A549 (cell line): ENCODE results near the gene NANS. TPM values are rescaled to one million over a fixed set of nuclear protein-coding genes. Genes with fewer than 3 reads are reported as not detected.

Experiments used
- ATAC-seq, 2 experiments: fragments of 200-7000 bp in 1 of 2; fragments of >200 bp in 1 of 2; cut with Nextera tagmentation in 1 of 2; cut with Tn5 transposase in 1 of 2; 3 replicates each; pipeline versions ENCODE4 v1.8.0 to v1.9.1; 2018 to 2020; ENCODE audit warnings: mild to moderate bottlenecking in 1 of 2, moderate library complexity in 1 of 2
- CTCF ChIA-PET: fragments of 300-600 bp; sonication (Branson Sonifier 250); formaldehyde crosslinking; extraction: SDS; loops from one replicate; lab custom pipeline; 2021; ENCODE audit warnings: antibody characterized with exemption, inconsistent platforms; lab: Yijun Ruan, JAX
- POLR2A ChIA-PET: fragments of 350-600 bp; formaldehyde crosslinking; extraction: SDS; loops from one replicate; lab custom pipeline; 2021; ENCODE audit warnings: antibody characterized with exemption, inconsistent platforms; lab: Yijun Ruan, JAX
- DNase-seq, 2 experiments: peaks; one replicate each; pipeline versions ENCODE4 v3.0.0 to v3.0.0-alpha.2; 2011 to 2016; ENCODE audit warnings: low read depth in 1 of 2, low spot score in 1 of 2
- FAIRE-seq: peaks from 2 replicates; lab custom pipeline; 2011; peaks lifted over from hg19 to GRCh38; lab: Jason Lieb, UNC
- H3K27ac ChIP-seq, 2 experiments: fragments of >200 bp; sonication (Bioruptor Twin); formaldehyde crosslinking; 3 replicates each; pipeline ENCODE4 v1.5.1; 2016 to 2017
- H3K4me1 ChIP-seq: fragments of >200 bp; sonication (Bioruptor Twin); formaldehyde crosslinking; 3 replicates; pipeline ENCODE4 v1.6.1; 2016
- H3K4me2 ChIP-seq: fragments of >200 bp; sonication (Bioruptor Twin); formaldehyde crosslinking; 3 replicates; pipeline ENCODE4 v1.6.1; 2016
- H3K4me3 ChIP-seq: fragments of >200 bp; sonication (Bioruptor Twin); formaldehyde crosslinking; 3 replicates; pipeline ENCODE4 v1.5.1; 2016
- H3K9me3 ChIP-seq: fragments of >200 bp; sonication (Bioruptor Twin); formaldehyde crosslinking; 3 replicates; pipeline ENCODE4 v1.6.1; 2016
- BCL3 ChIP-seq: fragments of >200 bp; sonication (Bioruptor Twin); formaldehyde crosslinking; IDR thresholded peaks from 3 replicates; pipeline ENCODE4 v1.6.1; 2016
- CHD4 ChIP-seq: fragments of 200-600 bp; sonication (generic); IDR thresholded peaks from 2 replicates; pipeline ENCODE4 v1.6.1; 2016; ENCODE audit warnings: antibody characterized with exemption, mild to moderate bottlenecking, borderline replicate concordance
- CTCF ChIP-seq: fragments of >200 bp; sonication (Bioruptor Twin); formaldehyde crosslinking; IDR thresholded peaks from 3 replicates; pipeline ENCODE4 v1.5.1; 2016
- GATA3 ChIP-seq: IDR thresholded peaks from 2 replicates; pipeline ENCODE4 v1.6.1; 2012; ENCODE audit warnings: borderline replicate concordance
- HMGXB4 ChIP-seq: fragments of 250-450 bp; sonication (Bioruptor Pico); IDR thresholded peaks from 2 replicates; pipeline ENCODE4 v1.5.0; 2021; ENCODE audit warnings: mild to moderate bottlenecking, moderate library complexity, borderline replicate concordance
- HOXA7 ChIP-seq: fragments of 250-450 bp; sonication (Bioruptor Pico); IDR thresholded peaks from 2 replicates; pipeline ENCODE4 v1.5.0; 2020; ENCODE audit warnings: mild to moderate bottlenecking, moderate library complexity
- HOXB13 ChIP-seq: fragments of 250-450 bp; sonication (Bioruptor Pico); IDR thresholded peaks from 2 replicates; pipeline ENCODE4 v1.5.0; 2020; ENCODE audit warnings: low read depth, mild to moderate bottlenecking, moderate library complexity
- JUN ChIP-seq, 2 experiments: fragments of >200 bp; sonication (Bioruptor Twin); formaldehyde crosslinking; IDR thresholded peaks; 2 replicates in 1 of 2; 3 replicates in 1 of 2; pipeline ENCODE4 v1.6.1; 2016 to 2017
- MAFK ChIP-seq: fragments of 450-650 bp; IDR thresholded peaks from 2 replicates; pipeline ENCODE4 v1.6.1; 2014; ENCODE audit not compliant: partially characterized antibody
- MAX ChIP-seq: IDR thresholded peaks from 2 replicates; pipeline ENCODE4 v1.6.1; 2012
- MYC ChIP-seq: IDR thresholded peaks from 2 replicates; pipeline ENCODE4 v1.6.1; 2012; ENCODE audit warnings: mild to moderate bottlenecking, inconsistent platforms, low read length, improper control_type of control experiment, borderline replicate concordance
- NFE2L2 ChIP-seq: fragments of 150-350 bp; conservative IDR thresholded peaks from 2 replicates; pipeline ENCODE4 v1.6.1; 2014; ENCODE audit warnings: low read length
- SREBF2 ChIP-seq: fragments of 450-650 bp; IDR thresholded peaks from 2 replicates; pipeline ENCODE4 v1.6.1; 2014; ENCODE audit warnings: mild to moderate bottlenecking, moderate library complexity
- TFCP2L1 ChIP-seq: fragments of 250-450 bp; sonication (Bioruptor Pico); IDR thresholded peaks from 2 replicates; pipeline ENCODE4 v1.5.0; 2021; ENCODE audit warnings: mild to moderate bottlenecking
- USF2 ChIP-seq: fragments of 450-650 bp; IDR thresholded peaks from 2 replicates; pipeline ENCODE4 v1.6.1; 2014; ENCODE audit warnings: antibody characterized with exemption
- ZFP36 ChIP-seq: fragments of 450-650 bp; IDR thresholded peaks from 2 replicates; pipeline ENCODE4 v1.6.1; 2014; ENCODE audit warnings: borderline replicate concordance; ENCODE audit not compliant: partially characterized antibody
- ZNF302 ChIP-seq: fragments of 250-450 bp; sonication (Bioruptor Pico); IDR thresholded peaks from 2 replicates; pipeline ENCODE4 v1.9.0; 2021; ENCODE audit warnings: inconsistent platforms, mild to moderate bottlenecking, moderate library complexity
- WGBS: methylation state at CpG from one replicate; pipeline ENCODE4 v1.1.6; 2017; ENCODE audit errors: missing lambda C conversion rate; 5-methylcytosine and 5-hydroxymethylcytosine counted together
- polyA plus RNA-seq, 4 experiments: library from polyadenylated mRNA; depleted of rRNA in 3 of 4; stranded (reverse); fragments of >200 nt; fragmentation: RNase III in 1 of 4; extraction: RNeasy Plus Mini Kit Qiagen cat#74134 plus additional on column Dnase treatment in 1 of 4; gene quantifications; 2 replicates in 3 of 4; 3 replicates in 1 of 4; pipeline ENCODE4 v1.2.3, GENCODE V29; 2011 to 2017

NANS gene
- polyA plus RNA-seq, 2 of the 4 experiments (the other 2 are of a cell fraction), result 56.8 to 70.2 TPM

GRCh38 chr9:98064623-98065392 is 8.3 kb downstream of the NANS start:
- no peak overlapping the region for H3K4me2 ChIP-seq
- no peak for TF ChIP-seq GATA3
- TF ChIP-seq ZNF302, result no peak
- no peak for TF ChIP-seq MAFK
- no peak for TF ChIP-seq TFCP2L1
- no peak for TF ChIP-seq HOXB13 (CRISPR knock-in tag)
- TF ChIP-seq MYC, result no peak
- TF ChIP-seq HMGXB4 (CRISPR knock-in tag), result no peak
- ChIA-PET CTCF (interaction anchor here (0.9 to 10.9 kb wide), 3 partner anchors 9 to 198 kb away, joined by 3 to 84 read pairs (median 5); no protein-coding TSS in a partner anchor), POLR2A (interaction anchor here (0.6 to 1.1 kb wide), 4 partner anchors 9 to 143 kb away, joined by 4 to 7 read pairs (median 5); partner anchors contain the start of gene NANS)
- H3K9me3 ChIP-seq, result no peaks in the 10 kb centered on the region
- H3K27ac ChIP-seq, result no peak overlapping the region
- FAIRE-seq (no peak), DNase-seq (no peak), ATAC-seq (0 out of 6 replicates have a peak, but pooled peaks of 1 of the 2 experiments have one; percentile 24)
- no peak overlapping the region for H3K4me3 ChIP-seq
- H3K4me1 ChIP-seq, result no peaks in the 10 kb centered on the region
- 95% methylated on average over 8 of the region's 8 CpGs for WGBS

- TF ChIP-seq HOXA7 (CRISPR knock-in tag), result no peak
- no peak for TF ChIP-seq CTCF
- TF ChIP-seq GATA3, result no peak
- TF ChIP-seq MYC, result no peak
- TF ChIP-seq JUN (IDR thresholded peaks at IDR 0.05), result no peak
- no peak for TF ChIP-seq SREBF2
- no peak for TF ChIP-seq NFE2L2
- no peak for TF ChIP-seq USF2
- TF ChIP-seq BCL3, result no peak
- no peak for TF ChIP-seq CHD4
- no peak for TF ChIP-seq ZFP36
- TF ChIP-seq MAX, result no peak
- no peak for TF ChIP-seq MAFK
- TF ChIP-seq, all 56 proteins: peak for 0
- ChIA-PET POLR2A (no interaction called here), CTCF (interaction anchor here (10.9 kb wide), 1 partner anchor 7 kb away, joined by 84 read pairs; no protein-coding TSS in a partner anchor)
- Histone ChIP-seq H3K4me2 (no peak overlapping the region), H3K4me1 (no peaks in the 10 kb centered on the region), H3K4me3 (no peak overlapping the region), H3K9me3 (no peaks in the 10 kb centered on the region), H3K27ac (no peak overlapping the region)
- FAIRE-seq (no peak), ATAC-seq (no peak), DNase-seq (no peak)
- WGBS, result 72% methylated on average over 3 of the region's 3 CpGs
Observed at GRCh38 chr9:98066235-98066634, 9.7 kb downstream of the NANS start.
